Heart right ventricle (tissue), 16 donors: Measurements from ENCODE around the gene OR10V1. TPM values are rescaled to one million over a fixed set of nuclear protein-coding genes. Genes with fewer than 3 reads are reported as not detected.
A peak's percentile ranks its signal among the peaks of the same experiment; 100 is the strongest.

ENCODE experiments used
- ATAC-seq, 8 donors: fragments of 200-7000 bp; cut with Tn5 transposase; one replicate each; pipeline ENCODE4 v1.9.1; 2020; ENCODE audit warnings: mild to moderate bottlenecking in 8 of 8, moderate library complexity in 8 of 8, moderate number of reproducible peaks in 1 of 8
- DNase-seq, 2 donors: peaks; one replicate each; pipeline ENCODE4 v3.0.0-alpha.2; 2020
- H3K27ac ChIP-seq, 10 donors: fragments of 200-600 bp; sonication (generic) in 2 of 10; one replicate each; pipeline versions ENCODE4 v1.5.0 to v1.8.0; 2020 to 2022; ENCODE audit warnings: mild to moderate bottlenecking in 3 of 10
- H3K27me3 ChIP-seq, 7 donors: fragments of 200-600 bp; one replicate each; pipeline ENCODE4 v1.8.0; 2021 to 2022; ENCODE audit warnings: mild to moderate bottlenecking in 2 of 7
- H3K36me3 ChIP-seq, 9 donors: fragments of 200-600 bp; sonication (generic) in 1 of 9; one replicate each; pipeline versions ENCODE4 v1.5.0 to v1.8.0; 2020 to 2022; ENCODE audit warnings: mild to moderate bottlenecking in 2 of 9
- H3K4me1 ChIP-seq, 9 donors: fragments of 200-600 bp; sonication (generic) in 1 of 9; one replicate each; pipeline versions ENCODE4 v1.5.0 to v1.8.0; 2020 to 2022; ENCODE audit warnings: mild to moderate bottlenecking in 4 of 9
- H3K4me3 ChIP-seq, 10 donors: fragments of 200-600 bp; sonication (generic) in 2 of 10; one replicate each; pipeline versions ENCODE4 v1.5.0 to v1.8.0; 2020 to 2022; ENCODE audit warnings: mild to moderate bottlenecking in 7 of 10, moderate library complexity in 2 of 10
- H3K9me3 ChIP-seq, 11 donors: fragments of 200-600 bp in 10 of 11; sonication (generic) in 2 of 11; one replicate each; pipeline versions ENCODE4 v1.5.0 to v1.8.0; 2013 to 2022; ENCODE audit warnings: mild to moderate bottlenecking in 2 of 11, control low read depth in 1 of 11, moderate library complexity in 1 of 11
- CTCF ChIP-seq, 9 donors: fragments of 200-600 bp; sonication (generic) in 2 of 9; IDR thresholded peaks; one replicate each; pipeline versions ENCODE4 v1.5.0 to v1.8.0; 2021 to 2022; ENCODE audit warnings: antibody characterized with exemption in 9 of 9, mild to moderate bottlenecking in 5 of 9, moderate library complexity in 1 of 9
- WGBS, 2 donors: extraction: QIAGEN DNeasy Blood & Tissue Kit; methylation state at CpG; one replicate each; pipeline ENCODE4 v1.1.7; 2013; ENCODE audit warnings: inconsistent platforms in 1 of 2; 5-methylcytosine and 5-hydroxymethylcytosine counted together
- intact Hi-C, 10 donors: fragments of 100-400 bp; cut with DNase I; formaldehyde crosslinking; loops; one replicate each; pipeline versions ENCODE4 v1.11.1 to v1.14.2; 2022
- long read RNA-seq, 3 donors: library from polyadenylated mRNA; unstranded; transcript quantifications; one replicate each; pipeline ENCODE4 v2.0.0, GENCODE V29; 2020 to 2021
- polyA plus RNA-seq, 2 donors: library from polyadenylated mRNA; stranded (reverse); fragments of 200-250 nt; gene quantifications; one replicate each; pipeline ENCODE4 v1.2.3, GENCODE V29; 2013
- total RNA-seq, 10 donors: library from RNA; stranded (reverse); fragmentation: NEBNext Ultra II Directional in 3 of 10; extraction: Animal tissue kit (Norgen Biotek cat#: 25700) in 3 of 10; gene quantifications; one replicate each; pipeline versions ENCODE4 v1.2.1 to v1.2.4, GENCODE V29; 2021 to 2023
- donor health status: Arrhythmogenic right ventricular cardiomyopathy.
- donor health status: ischemic (EF 13 %, LVEDD 7.1; RV severe dilation, severe dysfunction).
- donor health status: healthy with polysubstance abuse.
- donor health status: DM: no; HTN: yes; CAD: no.
- donor health status: DM: no; HTN: no; CAD: no.
- donor health status: ischemic (EF 25% LVEDD 6.9; RV normal size, moderate dysfunction).
- donor health status: ischemic (EF 25% LVEDD 5.7; RV mildly dilated, moderate dysfunction).
- donor health status: healthy.
- donor health status: DM: yes; HTN: yes; CAD: no.
- donor health status: Ischemic cardiomyopathy.
- donor health status: ischemic (EF 35%, LVEDD 5.7; RV mildly dilated, moderate dysfunction).
- donor health status: nonischemic (EF 11% LVEDD 7.7; RV severe dilation, severe dysfunction).
- donor health status: DM: yes; HTN: yes; CAD: no.
- donor health status: PGD.
- donor health status: ischemic (EF 29% LVEDD 5.4; RV normal size, mild dysfunction).
- donor health status: nonischemic (EF 23%, LVEDD 6.1; RV moderate dilation, normal function).

Gene OR10V1, protein sequence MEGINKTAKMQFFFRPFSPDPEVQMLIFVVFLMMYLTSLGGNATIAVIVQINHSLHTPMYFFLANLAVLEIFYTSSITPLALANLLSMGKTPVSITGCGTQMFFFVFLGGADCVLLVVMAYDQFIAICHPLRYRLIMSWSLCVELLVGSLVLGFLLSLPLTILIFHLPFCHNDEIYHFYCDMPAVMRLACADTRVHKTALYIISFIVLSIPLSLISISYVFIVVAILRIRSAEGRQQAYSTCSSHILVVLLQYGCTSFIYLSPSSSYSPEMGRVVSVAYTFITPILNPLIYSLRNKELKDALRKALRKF
- total RNA-seq (not detected), polyA plus RNA-seq (not detected)
- long read RNA-seq, donor 1 = 0 reads
- long read RNA-seq, donor 2 = 0 reads
- long read RNA-seq, donor 3 = 0 reads

- ATAC-seq = no peak
- peaks cover 0 to 21% (median 7%) of the 10 kb centered on the region in 7 donors for H3K27me3 ChIP-seq
- H3K9me3 ChIP-seq = no peaks in the 10 kb centered on the region
- DNase-seq = no peak
- H3K36me3 ChIP-seq = no peaks in the 10 kb centered on the region
- H3K4me3 ChIP-seq = no peak within 1 kb of the TSS
- H3K27ac ChIP-seq = no peak within 1 kb of the TSS
- no peak for TF ChIP-seq CTCF (IDR thresholded peaks at IDR 0.05)
- 85 to 87% methylated on average over 2 of the region's 2 CpGs for WGBS, 2 donors
- no peaks in the 10 kb centered on the region for H3K4me1 ChIP-seq
- intact Hi-C loops = no loop called here
Observed at GRCh38 chr11:59713745-59714144, at the start of gene OR10V1. Gene OR10V1 (minus strand): TSS chr11:59713845. CDS start chr11:59713845, 0 bp downstream.

DNA sequence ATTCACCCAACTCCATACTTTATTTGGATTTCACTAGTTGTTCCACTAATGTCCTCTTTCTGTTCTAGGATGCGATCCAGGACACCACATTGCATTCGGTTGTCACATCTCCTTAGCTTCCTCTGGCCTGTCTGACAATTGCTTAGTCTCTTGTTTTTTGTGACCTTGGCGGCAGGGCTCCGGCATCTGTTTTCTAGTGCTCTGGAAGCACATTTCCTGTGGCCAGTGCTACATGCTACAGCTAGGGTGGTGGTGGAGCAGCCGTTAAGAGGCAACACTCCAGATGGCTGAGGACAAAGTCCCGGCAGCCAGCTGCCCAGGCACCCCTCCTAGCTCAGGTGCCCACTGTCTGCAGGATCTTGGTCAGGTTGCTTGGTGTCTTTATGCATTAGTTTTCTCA, 48.3 kb upstream of the OR10V1 start:
- 42 to 57% methylated on average over 6 of the region's 6 CpGs for WGBS, 2 donors
- intact Hi-C loops = no loop called here

DNA sequence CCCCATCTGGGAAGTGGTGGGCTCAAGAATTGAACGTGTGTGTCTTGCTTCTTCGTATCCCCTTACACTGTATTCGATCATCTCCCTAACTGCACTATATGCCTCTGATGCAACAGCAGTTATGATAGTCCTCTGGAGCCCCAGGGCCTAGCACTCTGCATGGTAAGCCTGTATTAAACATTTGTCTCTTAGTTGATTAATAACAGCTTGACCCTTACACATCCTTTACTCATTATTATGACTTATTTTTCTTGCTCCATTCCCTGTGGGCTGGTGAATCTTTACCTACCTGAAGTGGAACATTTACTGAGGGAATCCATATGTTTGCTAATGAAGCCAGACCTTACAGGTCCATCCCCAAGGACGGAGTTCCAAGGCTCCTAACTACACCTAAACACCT, 47.1 kb upstream of the OR10V1 start:
- peak overlapping the region in 3 of 10 donors; percentile 36 to 75 (median 71) for H3K27ac ChIP-seq
- 92 to 94% methylated on average over 4 of the region's 4 CpGs for WGBS, 2 donors
- TF ChIP-seq CTCF (IDR thresholded peaks at IDR 0.05) = no peak

More for the DNA sequence above, 48.3 kb upstream of the OR10V1 start:
- Histone ChIP-seq H3K27ac (peak overlapping the region in 4 of 10 donors; percentile 32 to 75 (median 36)), H3K36me3 (peaks cover 0 to 13% (median 0%) of the 10 kb centered on the region in 9 donors), H3K4me1 (peaks cover 6 to 54% (median 48%) of the 10 kb centered on the region in 9 donors), H3K27me3 (no peaks in the 10 kb centered on the region), H3K4me3 (no peak overlapping the region), H3K9me3 (no peaks in the 10 kb centered on the region)
- peak in 1 of 9 donors; percentile 10 for TF ChIP-seq CTCF (IDR thresholded peaks at IDR 0.05)
- peak; percentile 44 to 84 (median 56) for ATAC-seq
- DNase-seq = no peak

DNA sequence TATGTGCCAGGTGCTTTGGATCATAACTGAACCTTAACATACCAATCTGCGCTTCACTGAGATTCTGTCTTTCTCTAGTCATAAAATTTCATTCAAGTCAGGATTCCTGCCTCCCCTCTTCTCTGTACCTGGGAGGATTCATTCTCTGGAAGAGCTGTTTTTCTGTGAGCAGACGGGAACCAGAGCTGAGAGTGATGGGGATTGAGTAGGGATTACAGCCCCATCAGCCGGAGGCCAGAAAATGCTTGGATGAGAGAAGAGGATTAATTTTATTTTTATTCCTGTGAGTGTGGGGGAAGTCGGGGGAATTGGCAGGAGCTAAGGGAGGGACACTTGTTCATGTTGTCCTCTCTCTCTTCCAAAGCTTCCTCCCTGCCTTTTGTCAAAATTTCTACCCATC, 46.3 kb upstream of the OR10V1 start:
- Histone ChIP-seq H3K9me3 (no peaks in the 10 kb centered on the region), H3K27ac (no peak overlapping the region), H3K4me1 (peaks cover 2 to 48% (median 39%) of the 10 kb centered on the region in 9 donors), H3K36me3 (peaks cover 0 to 13% (median 0%) of the 10 kb centered on the region in 9 donors), H3K4me3 (no peak overlapping the region), H3K27me3 (no peaks in the 10 kb centered on the region)
- ATAC-seq (no peak), DNase-seq (no peak)
- WGBS, 2 donors = 65 to 78% methylated on average over 4 of the region's 4 CpGs
- TF ChIP-seq CTCF (IDR thresholded peaks at IDR 0.05) = no peak
- intact Hi-C loops = no loop called here

More for the DNA sequence above, 47.1 kb upstream of the OR10V1 start:
- Histone ChIP-seq H3K4me3 (no peak overlapping the region), H3K27me3 (no peaks in the 10 kb centered on the region), H3K4me1 (peaks cover 6 to 54% (median 46%) of the 10 kb centered on the region in 9 donors), H3K9me3 (no peaks in the 10 kb centered on the region), H3K36me3 (peaks cover 0 to 13% (median 0%) of the 10 kb centered on the region in 9 donors)
- intact Hi-C loops = no loop called here
- ATAC-seq (no peak), DNase-seq (no peak)
